HG03354 (cell line): ENCODE results near the gene FHIP1A.

Source experiments
- ATAC-seq: cut with Tn5 transposase; IDR thresholded peaks from one replicate; pipeline ENCODE4 v1.9.1; 2021; ENCODE audit warnings: mild to moderate bottlenecking; ENCODE audit not compliant: unreplicated experiment, poor library complexity, severe bottlenecking

Gene FHIP1A

GRCh38 chr4:151443752-151444151 is 34.8 kb downstream of the FHIP1A start:
- ATAC-seq, result no peak

DNA sequence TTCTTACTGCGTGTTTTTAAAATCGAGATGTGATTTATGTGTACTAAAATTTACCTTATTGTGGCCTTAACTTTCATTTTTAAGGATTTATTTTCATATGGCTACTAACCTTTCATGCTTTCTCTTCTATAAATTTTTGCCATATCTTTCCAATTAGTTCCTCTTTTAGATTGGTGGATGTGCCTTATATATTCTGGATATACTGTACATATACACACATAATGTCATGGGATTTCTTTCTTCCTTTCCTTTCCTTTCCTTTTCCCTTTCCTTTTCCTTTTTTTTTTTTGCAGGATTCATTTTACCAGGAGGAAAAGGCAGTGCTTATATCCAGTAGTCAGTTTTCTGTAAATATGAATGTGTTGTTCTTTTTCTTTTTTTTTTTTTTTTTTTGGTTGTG is 37.2 kb downstream of the FHIP1A start:
- ATAC-seq, result no peak

DNA sequence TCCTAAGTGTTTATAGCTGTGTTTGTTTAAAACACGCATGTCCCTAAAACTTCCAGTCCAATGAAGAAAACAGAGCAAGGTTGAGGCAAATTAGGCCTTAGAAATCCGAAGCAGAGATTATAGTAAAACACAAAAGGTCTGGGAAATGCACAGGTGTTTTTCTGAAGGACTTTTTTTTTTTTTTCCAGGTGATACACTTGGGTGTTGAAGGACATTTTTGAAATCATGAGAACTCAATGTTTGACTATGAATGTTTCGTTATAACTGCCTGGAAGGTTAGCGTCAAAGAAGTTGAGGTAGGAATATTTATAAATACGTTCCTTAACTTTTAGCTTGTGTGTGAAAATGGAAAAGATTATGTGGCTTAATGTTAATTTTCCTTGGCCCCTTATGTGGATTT is 45.5 kb downstream of the FHIP1A start:
- no peak for ATAC-seq

DNA sequence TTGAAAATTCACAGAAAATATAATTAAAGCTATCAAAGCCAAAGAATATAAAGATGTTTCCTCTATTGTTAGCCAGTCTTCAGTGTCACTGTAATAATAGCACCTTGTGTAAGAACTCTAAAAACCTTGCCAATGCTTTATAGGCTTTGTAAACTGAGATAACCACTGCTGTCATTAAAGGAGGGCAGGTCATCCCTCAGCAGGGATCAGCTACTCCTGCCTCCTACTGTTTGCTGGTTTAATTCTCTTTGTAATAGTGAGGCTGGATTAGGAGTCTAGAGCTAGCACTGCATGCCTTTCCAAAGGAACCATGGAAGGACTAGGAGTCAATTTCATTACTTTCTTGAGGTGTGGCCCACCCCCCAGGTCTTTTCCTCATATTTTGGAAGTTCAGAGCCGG is 46.2 kb downstream of the FHIP1A start:
- ATAC-seq, result no peak

DNA sequence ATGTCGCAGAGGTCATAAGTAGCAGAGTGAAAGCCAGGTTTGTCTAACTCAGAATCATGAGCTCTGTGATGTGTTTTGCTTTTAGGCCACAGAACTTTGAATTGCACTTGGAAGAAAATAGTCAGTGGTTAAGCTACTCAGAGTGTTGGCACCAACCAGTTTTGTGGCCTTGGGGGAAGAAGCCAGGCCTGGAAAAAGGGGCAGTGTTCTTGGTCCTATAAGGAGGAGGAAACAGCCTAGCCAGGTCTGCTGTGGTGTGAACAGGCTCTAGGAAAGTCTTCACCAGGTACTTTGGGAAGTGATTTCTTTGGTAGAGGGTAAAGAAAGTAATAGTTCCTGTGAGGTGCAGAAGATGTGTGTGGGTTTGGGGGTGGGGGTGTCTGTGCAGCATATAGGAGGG is 49.2 kb downstream of the FHIP1A start:
- ATAC-seq, result no peak
